ENCODE results near the gene WDFY2.

The WDFY2 gene

DNA sequence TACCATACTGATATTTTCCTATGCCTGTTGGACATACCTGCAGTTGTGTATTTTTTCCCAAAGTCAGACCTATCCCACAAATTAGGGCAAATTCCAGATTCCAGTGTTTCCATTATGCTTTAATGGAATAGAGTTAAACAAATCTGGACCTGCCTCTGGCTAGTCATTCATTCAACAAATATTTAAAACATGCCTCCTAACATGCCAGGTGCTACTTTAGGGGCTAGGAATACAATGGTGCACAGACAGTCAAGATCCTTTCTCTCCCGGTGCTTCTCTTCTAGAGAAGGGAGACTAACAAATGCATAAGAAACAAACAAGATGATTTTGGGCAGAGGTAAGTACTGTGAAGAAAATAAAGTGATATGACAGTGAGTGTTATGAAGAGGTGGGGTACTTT, 7.5 kb upstream of the WDFY2 start:
- intact Hi-C loops (cut with DNase I; ENCODE audit: low total_unique reads), result no loop called here
- TF ChIP-seq, protein P1, sequence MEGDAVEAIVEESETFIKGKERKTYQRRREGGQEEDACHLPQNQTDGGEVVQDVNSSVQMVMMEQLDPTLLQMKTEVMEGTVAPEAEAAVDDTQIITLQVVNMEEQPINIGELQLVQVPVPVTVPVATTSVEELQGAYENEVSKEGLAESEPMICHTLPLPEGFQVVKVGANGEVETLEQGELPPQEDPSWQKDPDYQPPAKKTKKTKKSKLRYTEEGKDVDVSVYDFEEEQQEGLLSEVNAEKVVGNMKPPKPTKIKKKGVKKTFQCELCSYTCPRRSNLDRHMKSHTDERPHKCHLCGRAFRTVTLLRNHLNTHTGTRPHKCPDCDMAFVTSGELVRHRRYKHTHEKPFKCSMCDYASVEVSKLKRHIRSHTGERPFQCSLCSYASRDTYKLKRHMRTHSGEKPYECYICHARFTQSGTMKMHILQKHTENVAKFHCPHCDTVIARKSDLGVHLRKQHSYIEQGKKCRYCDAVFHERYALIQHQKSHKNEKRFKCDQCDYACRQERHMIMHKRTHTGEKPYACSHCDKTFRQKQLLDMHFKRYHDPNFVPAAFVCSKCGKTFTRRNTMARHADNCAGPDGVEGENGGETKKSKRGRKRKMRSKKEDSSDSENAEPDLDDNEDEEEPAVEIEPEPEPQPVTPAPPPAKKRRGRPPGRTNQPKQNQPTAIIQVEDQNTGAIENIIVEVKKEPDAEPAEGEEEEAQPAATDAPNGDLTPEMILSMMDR (IDR thresholded peaks at IDR 0.05), result no peak
- H3K4me1 ChIP-seq, result no peaks in the 10 kb centered on the region
- no peaks in the 10 kb centered on the region for H3K9me3 ChIP-seq
- DNase-seq, result no peak
- H3K4me3 ChIP-seq, result no peak overlapping the region
- H3K27ac ChIP-seq, result no peak overlapping the region
- H3K36me3 ChIP-seq, result no peaks in the 10 kb centered on the region
- no peaks in the 10 kb centered on the region for H3K27me3 ChIP-seq

DNA sequence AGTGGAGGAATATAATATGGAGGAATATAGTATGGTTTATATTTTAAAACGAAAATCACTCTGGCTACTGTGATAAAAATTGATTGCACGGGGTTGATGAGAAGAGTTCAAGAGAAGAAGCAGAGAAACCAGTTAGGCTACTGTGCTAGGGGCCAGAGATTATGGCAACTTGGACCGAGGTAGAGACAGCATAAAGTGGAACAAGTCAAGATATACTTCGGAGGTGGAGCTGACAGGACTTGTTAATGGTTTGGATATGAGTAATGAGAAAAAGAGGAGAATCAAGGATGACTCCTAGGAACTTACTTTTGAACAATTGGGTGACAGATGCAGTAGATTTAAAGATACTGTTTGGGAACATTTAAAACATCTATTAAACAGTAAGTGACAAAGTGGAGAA, 6.6 kb upstream of the WDFY2 start:
- no peaks in the 10 kb centered on the region for H3K9me3 ChIP-seq
- no peak overlapping the region for H3K4me3 ChIP-seq
- no peaks in the 10 kb centered on the region for H3K27me3 ChIP-seq
- intact Hi-C loops (cut with DNase I; ENCODE audit: low total_unique reads), result no loop called here
- DNase-seq, result no peak
- TF ChIP-seq, protein P1 (IDR thresholded peaks at IDR 0.05), result no peak
- H3K4me1 ChIP-seq, result no peaks in the 10 kb centered on the region
- no peak overlapping the region for H3K27ac ChIP-seq
- no peaks in the 10 kb centered on the region for H3K36me3 ChIP-seq

DNA sequence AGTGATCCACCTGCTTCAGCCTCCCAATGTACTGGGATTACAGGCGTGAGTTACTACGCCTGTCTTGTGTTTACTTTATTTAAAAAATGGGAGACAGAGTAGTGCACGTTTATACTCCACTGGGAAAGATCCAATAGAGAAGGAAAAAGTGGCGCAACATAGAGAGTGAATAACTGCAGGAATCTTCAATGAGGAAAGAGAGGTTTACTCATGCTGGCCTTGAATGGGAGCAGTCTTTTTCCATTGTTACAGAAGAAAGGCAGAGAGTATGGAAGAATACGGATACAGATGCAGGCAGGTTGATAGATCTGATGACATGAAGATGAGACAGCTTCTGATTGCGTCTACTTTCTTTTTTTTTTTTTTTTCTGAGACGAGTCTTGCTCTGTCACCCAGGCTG, 4.6 kb upstream of the WDFY2 start:
- H3K9me3 ChIP-seq, result no peaks in the 10 kb centered on the region
- no peaks in the 10 kb centered on the region for H3K27me3 ChIP-seq
- H3K36me3 ChIP-seq, result no peaks in the 10 kb centered on the region
- no peak overlapping the region for H3K27ac ChIP-seq
- TF ChIP-seq, protein P1 (IDR thresholded peaks at IDR 0.05), result no peak
- DNase-seq, result no peak
- intact Hi-C loops (cut with DNase I; ENCODE audit: low total_unique reads), result loop anchor here (5.0 to 10.0 kb wide), 4 partner anchors 145 to 667 kb away; partner anchors contain the start of genes ALG11, ATP7B and DHRS12
- peaks cover 0 to 6% (median 2%) of the 10 kb centered on the region in 4 donors for H3K4me1 ChIP-seq
- no peak overlapping the region for H3K4me3 ChIP-seq

DNA sequence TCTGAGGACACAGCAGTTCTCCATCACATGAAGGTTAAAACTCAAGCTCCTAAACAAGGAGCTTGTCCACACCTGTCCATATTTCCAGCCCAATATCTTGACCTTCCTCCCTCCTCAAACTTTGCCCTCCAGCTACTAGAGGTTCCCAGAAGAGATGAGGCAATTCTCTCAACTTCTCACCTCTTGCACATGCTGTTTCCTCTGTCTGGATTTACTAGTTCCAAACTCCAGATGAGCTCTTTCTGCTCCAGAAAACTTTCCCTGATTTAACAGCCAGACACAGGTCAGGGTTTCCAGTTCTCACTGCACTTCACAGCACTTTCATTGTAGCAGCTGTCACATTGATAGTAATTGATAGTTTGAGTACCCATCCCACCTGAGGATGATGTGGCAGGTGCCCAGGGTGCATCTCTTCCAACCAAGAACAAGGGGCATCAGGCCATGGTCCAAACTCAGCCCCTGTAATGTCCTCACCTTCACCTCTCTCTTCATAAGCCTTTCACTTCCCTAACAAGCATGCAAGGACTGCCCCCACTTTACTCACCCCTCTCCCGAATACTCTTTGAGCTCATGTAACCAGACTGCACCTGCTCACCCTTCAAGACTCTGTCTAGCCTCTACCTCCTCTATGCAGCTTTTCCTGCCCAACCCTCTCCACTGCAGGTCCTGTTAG, 3.0 kb upstream of the WDFY2 start:
- Histone ChIP-seq H3K9me3 (no peaks in the 10 kb centered on the region), H3K4me3 (no peak overlapping the region), H3K27me3 (no peaks in the 10 kb centered on the region), H3K4me1 (peaks cover 0 to 18% (median 12%) of the 10 kb centered on the region in 4 donors), H3K36me3 (no peaks in the 10 kb centered on the region), H3K27ac (no peak overlapping the region)
- TF ChIP-seq, protein P1 (IDR thresholded peaks at IDR 0.05), result no peak
- intact Hi-C loops (cut with DNase I; ENCODE audit: low total_unique reads), result loop anchor here (5.0 to 10.0 kb wide), 4 partner anchors 144 to 669 kb away; partner anchors contain the start of genes ALG11, ATP7B and DHRS12
- no peak for DNase-seq

DNA sequence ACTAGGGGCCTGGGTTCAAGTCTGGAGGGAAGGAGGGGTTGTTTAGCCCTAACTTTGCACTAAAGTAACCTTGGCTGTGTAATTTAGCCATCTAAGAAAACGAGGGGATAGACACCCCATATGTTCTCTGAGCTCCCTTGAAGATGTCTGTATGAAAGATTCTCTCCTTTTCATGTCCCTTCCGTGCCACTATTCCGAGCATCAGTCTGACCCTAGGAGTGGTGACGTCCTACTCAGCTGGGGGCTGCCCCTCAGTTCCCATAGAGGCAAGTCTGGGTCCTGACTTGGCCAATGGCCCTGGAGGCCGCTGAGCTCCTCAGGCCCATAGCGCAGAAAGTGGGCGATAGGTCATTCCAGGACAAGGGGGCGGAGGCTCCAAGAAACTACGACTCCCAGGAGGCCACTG, 790 bp upstream of the WDFY2 start:
- no peak for DNase-seq
- Histone ChIP-seq H3K27ac (peak overlapping the region; percentile 77 to 88), H3K4me1 (peaks cover 0 to 30% (median 17%) of the 10 kb centered on the region in 4 donors), H3K9me3 (no peaks in the 10 kb centered on the region), H3K27me3 (no peaks in the 10 kb centered on the region), H3K4me3 (peak overlapping the region; percentile 75 to 97), H3K36me3 (no peaks in the 10 kb centered on the region)
- intact Hi-C loops (cut with DNase I; ENCODE audit: low total_unique reads), result loop anchor here (5.0 to 10.0 kb wide), 4 partner anchors 141 to 671 kb away; partner anchors contain the start of genes ALG11, ATP7B and DHRS12
- TF ChIP-seq, protein P1 (IDR thresholded peaks at IDR 0.05), result no peak

All from tibial artery (tissue), 4 donors.